ENCODE data around the gene ERGIC3.
"Not testable (repeated sequence)": the region's sequence is repeated elsewhere in the genome, so short reads cannot be mapped to it uniquely, and the experiment has no call there.

The ERGIC3 gene

DNA sequence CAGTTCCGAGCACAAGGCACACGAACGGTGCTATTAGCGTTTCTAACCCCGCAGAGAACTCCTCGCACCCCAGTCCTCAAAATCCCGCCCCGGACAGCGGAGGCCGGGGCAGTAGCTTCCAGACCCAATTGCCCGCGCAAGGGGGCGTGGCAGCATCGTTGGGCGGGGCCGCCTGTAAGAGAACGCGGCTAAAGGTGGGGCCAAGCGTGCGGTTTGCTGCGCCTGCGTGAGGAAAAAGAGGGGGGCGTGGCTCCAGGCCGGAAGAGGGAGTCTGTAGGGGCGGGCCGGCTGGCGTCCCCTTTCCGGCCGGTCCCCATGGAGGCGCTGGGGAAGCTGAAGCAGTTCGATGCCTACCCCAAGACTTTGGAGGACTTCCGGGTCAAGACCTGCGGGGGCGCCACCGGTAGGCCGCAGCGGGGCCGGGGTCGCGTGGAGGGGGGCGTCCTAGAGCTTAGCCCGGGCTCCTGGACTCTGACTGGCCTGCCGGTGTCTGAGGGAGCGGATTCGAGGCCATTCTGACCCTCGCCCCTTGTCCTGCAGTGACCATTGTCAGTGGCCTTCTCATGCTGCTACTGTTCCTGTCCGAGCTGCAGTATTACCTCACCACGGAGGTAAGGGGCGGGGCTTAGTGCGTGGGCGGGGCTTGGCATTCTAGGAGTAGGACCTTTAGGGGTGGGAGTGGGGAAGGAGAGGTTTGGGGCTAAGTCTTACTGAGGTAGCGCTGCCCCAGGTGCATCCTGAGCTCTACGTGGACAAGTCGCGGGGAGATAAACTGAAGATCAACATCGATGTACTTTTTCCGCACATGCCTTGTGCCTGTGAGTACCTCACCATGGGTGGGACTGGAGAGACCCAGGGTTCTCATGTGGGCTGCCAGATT, at the start of gene ERGIC3:
Gene ERGIC3 (plus strand): TSS at position 296 of the 880 bp plus-strand sequence. CDS start 20 bp downstream, at position 316.
- FAIRE-seq = peak; percentile 95

DNA sequence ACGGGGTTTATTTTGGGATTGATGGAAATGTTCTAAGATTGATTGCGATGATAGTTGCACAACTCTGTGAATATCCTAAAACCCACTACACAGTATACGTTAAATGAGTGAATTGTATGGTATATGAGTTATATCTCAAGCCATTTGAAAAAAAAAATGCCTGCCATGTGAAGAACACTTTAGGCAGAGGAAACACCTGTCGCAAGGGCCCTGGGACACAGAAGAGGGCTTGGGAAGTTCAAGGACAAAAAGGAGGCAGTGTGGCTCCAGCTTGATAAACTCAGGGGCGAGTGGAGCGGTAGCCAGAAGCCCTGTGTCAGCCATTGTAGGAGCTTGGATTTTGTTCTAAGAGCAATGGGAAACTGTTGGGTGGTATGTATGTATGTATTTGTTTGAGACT, 49.5 kb upstream of the ERGIC3 start:
- no peak for FAIRE-seq

DNA sequence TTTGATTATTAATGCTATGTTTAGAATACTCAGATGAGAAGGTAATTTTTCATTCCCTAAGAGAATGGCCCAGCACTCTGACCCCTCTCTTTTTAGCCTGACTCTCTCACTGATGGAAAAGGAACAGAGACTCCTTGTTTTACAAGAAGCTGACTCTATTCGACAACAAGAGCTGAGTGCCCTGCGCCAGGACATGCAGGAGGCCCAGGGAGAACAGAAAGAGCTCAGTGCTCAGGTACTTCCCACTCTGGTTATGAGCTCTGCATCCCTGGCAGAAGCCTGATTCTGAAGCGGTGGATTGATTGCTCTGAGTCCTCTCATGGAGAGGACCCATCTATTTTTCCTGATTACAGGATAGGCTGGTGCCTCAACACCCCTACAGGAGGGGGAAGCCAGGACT, 45.4 kb upstream of the ERGIC3 start:
- no peak for FAIRE-seq

DNA sequence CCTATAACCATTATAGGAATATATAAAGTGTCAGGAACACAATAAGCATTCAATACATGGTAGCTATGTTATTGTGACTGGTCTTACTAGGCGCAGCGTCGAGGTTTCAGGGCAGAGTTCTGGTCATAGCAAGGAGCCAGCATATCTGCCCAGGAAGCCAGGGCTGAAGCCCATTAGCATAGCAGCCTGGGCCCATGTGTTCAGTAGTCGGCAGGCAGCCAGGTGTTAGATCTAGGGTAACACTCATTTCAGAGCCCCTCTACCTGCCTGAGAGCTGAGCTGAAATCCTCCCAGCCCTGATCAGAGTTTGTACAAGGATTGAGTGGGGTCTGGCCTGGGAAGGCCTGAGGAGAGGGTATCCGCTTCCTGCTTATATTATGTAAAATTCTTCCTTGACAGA, 44.6 kb upstream of the ERGIC3 start:
- FAIRE-seq = no peak

- no peak for FAIRE-seq
These were observed 44.1 kb upstream of the ERGIC3 start for GRCh38 chr20:35497780-35498189.

DNA sequence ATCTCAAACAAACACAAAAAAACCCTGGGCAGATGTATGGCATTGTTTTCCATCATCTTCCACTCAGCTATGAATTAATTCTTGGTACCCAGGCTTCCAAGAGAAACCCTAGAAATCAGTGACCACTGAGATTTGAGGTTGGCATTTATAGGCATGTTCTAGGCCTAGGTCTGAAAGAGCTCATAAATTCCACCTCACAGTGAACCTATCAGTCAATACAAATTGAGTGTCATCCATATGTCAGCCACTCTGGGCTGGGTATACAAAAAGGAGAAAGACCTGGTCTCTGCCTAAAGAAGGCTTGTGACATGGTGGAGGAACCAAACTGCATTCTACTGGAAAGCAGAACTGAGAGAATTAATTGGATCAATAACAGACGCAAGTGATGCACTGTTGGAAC, 42.6 kb upstream of the ERGIC3 start:
- FAIRE-seq = no peak

- FAIRE-seq = no peak
These were observed 39.5 kb upstream of the ERGIC3 start for GRCh38 chr20:35502352-35502751.

DNA sequence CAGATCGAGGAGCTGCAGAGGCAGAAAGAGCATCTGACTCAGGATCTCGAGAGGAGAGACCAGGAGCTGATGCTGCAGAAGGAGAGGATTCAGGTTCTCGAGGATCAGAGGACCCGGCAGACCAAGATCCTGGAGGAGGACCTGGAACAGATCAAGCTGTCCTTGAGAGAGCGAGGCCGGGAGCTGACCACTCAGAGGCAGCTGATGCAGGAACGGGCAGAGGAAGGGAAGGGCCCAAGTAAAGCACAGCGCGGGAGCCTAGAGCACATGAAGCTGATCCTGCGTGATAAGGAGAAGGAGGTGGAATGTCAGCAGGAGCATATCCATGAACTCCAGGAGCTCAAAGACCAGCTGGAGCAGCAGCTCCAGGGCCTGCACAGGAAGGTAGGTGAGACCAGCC, 38.6 kb upstream of the ERGIC3 start:
- no peak for FAIRE-seq

DNA sequence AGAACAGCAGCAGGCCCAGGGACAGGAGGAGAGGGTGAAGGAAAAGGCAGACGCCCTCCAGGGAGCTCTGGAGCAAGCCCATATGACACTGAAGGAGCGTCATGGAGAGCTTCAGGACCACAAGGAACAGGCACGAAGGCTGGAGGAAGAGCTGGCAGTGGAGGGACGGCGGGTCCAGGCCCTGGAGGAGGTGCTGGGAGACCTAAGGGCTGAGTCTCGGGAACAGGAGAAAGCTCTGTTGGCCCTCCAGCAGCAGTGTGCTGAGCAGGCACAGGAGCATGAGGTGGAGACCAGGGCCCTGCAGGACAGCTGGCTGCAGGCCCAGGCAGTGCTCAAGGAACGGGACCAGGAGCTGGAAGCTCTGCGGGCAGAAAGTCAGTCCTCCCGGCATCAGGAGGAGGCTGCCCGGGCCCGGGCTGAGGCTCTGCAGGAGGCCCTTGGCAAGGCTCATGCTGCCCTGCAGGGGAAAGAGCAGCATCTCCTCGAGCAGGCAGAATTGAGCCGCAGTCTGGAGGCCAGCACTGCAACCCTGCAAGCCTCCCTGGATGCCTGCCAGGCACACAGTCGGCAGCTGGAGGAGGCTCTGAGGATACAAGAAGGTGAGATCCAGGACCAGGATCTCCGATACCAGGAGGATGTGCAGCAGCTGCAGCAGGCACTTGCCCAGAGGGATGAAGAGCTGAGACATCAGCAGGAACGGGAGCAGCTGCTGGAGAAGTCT, 37.9 kb upstream of the ERGIC3 start:
- no peak for FAIRE-seq

DNA sequence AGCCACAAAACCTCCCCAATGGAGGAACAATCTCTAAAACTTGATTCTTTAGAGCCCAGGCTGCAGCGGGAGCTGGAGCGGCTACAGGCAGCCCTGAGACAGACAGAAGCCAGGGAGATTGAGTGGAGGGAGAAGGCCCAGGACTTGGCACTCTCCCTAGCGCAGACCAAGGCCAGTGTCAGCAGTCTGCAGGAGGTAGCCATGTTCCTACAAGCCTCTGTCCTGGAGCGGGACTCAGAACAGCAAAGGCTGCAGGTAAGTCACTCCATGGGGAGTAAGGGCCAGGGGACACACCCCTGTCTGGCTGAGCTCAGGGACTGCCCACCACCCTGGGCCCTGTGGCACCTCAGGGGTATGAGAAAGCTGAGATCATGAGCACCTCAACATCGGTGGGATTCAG, 37.1 kb upstream of the ERGIC3 start:
- no peak for FAIRE-seq

GRCh38 chr20:35506179-35506578, 35.7 kb upstream of the ERGIC3 start:
- FAIRE-seq = no peak

DNA sequence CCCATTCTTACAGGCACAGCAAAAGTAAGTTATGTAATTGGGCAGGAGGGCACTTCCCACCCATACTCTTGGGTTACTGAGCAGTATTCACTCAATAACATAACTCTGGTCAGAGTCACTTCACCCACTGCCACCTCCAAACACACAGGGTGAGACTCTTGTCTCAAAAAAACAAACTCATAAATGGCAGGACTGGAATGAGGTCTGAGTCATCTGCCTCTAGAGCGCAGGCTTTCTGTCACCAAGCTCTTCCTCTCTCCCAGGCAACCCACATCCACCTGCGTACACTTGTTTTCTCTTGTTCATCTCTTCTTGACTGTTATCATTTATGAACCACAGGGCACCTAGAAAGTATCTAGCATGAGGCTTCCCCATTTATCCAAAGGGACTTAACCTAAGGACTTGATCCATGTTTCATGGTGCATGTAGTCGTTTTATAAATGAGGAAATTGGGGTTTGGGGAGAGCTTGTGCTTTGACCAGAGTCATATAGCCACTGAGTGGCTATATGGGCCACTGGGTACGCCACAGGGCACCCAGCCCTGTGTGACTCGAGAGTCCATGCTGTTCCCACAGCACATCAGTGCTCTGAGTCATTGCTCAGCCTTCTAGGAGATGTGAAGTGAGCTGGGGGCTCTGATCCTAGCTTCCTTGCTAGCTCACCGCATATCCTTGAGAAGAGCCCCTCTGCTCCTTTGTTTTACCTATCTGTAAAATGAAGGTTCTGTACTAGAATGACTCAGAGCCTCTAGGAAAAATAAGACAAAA, 34.8 kb upstream of the ERGIC3 start:
- FAIRE-seq = no peak

- FAIRE-seq = no peak
These were observed 33.2 kb upstream of the ERGIC3 start for GRCh38 chr20:35508493-35509218.

- FAIRE-seq = no peak
These were observed 30.7 kb upstream of the ERGIC3 start for GRCh38 chr20:35510951-35511735.

- FAIRE-seq = peak; percentile 89
These were observed 30.0 kb upstream of the ERGIC3 start for GRCh38 chr20:35511814-35512420.

GRCh38 chr20:35514371-35514932, 27.4 kb upstream of the ERGIC3 start:
- FAIRE-seq = no peak

DNA sequence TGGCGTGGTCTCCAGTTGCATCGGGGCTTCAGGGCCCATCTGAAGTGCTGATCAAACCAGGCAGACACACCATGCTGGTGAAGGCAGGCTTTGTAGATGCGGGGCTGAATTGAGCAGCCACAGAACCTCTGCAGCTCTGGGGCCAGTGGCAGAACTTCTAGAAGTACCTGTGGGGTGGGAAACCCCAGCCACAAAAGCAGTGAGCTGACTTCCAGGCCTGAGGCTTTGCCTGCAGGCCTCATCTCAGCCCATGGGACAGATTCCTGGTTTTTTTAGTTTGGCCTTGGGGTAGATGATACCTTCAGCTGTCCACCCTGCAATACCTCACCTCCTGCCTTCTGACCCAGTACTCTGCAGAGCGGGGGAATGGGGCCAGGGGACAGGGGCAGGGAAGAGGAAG, 26.5 kb upstream of the ERGIC3 start:
- no peak for FAIRE-seq

DNA sequence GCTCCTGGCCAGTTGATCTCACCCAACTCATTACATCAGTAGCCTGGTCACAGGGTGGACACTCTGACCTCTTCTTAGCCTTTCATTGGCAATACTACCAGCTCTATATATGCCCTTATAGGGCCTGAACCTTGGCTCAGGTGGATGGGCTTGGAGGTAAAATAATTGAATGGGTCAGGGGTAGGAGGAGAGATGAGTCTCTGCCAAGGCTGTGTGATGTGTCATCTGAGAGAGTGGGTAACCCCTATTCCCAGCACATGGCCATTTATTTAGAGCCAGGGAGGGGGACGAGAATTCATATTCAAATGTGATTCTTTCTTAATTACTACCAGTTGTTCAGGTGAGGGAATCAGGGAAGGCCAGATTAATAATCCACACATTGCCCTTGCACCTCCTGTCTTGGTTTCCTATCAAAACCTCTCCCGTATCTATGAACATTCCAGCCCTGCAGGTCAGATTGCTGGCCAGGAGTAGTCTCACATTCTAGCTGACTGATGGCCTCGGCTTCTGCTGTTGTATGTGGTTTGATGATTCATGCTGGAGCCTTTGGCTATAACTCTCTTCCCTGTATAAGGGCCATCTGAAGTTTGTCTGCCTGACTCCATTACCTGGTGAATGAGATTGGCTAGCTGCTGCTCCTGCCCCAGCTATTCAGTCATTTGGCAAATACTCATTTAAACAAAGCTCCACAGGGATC, 25.8 kb upstream of the ERGIC3 start:
- FAIRE-seq = no peak

GRCh38 chr20:35517125-35517524, 24.8 kb upstream of the ERGIC3 start:
- no peak for FAIRE-seq

DNA sequence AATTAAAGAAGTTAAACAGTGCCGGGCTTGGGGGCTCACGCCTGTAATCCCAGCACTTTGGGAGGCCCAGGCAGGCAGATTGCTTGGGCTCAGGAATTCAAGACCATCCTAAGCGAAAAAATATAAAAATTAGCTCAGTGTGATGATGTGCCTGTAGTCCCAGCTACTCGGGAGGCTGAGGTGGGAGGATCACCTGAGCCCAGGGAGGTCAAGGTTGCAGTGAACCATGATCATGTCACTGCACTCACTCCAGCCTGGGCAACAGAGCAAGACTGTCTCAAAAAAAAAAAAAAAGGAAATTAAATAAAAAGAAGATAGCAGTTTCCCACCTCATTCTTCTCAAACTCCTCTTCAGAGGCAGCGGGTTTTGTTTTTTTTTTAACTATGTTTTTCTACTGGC, 24.1 kb upstream of the ERGIC3 start:
- FAIRE-seq = not testable (repeated sequence)

Measured in G401.6 (cell line).